Muscle of leg (tissue), 11 donors: ENCODE data around the gene ROBO2. TPM values are rescaled to one million over a fixed set of nuclear protein-coding genes. Genes with fewer than 3 reads are reported as not detected.

ENCODE experiments used
- DNase-seq: peaks from one replicate; pipeline ENCODE4 v3.0.0; 2013
- H3K27ac ChIP-seq: one replicate; pipeline ENCODE4 v1.5.1; 2013; ENCODE audit warnings: mild to moderate bottlenecking, low read length, control low read depth
- H3K27me3 ChIP-seq: one replicate; pipeline ENCODE4 v1.6.1; 2013; ENCODE audit warnings: low read length; ENCODE audit not compliant: control insufficient read depth, insufficient read depth
- H3K36me3 ChIP-seq: one replicate; pipeline ENCODE4 v1.6.1; 2013; ENCODE audit warnings: low read length; ENCODE audit not compliant: control insufficient read depth, insufficient read depth
- H3K4me1 ChIP-seq: one replicate; pipeline ENCODE4 v1.6.1; 2013; ENCODE audit warnings: low read length; ENCODE audit not compliant: control insufficient read depth, insufficient read depth
- H3K4me3 ChIP-seq: one replicate; pipeline ENCODE4 v1.5.1; 2013; ENCODE audit warnings: low read length, control low read depth
- H3K9me3 ChIP-seq: replicated peaks from 2 replicates; pipeline ENCODE4 v1.6.1; 2013; ENCODE audit warnings: low read depth, low read length; ENCODE audit not compliant: control insufficient read depth
- WGBS: methylation state at CpG from one replicate; pipeline ENCODE4 v1.1.5; 2013; ENCODE audit warnings: missing lambda C conversion rate; ENCODE audit not compliant: insufficient coverage; 5-methylcytosine and 5-hydroxymethylcytosine counted together
- polyA plus RNA-seq, 8 donors: library from polyadenylated mRNA; unstranded; fragments of 120-200 nt; gene quantifications; one replicate each; pipeline versions ENCODE4 v1.2.1 to v1.2.3, GENCODE V29; 2013; ENCODE audit warnings: inconsistent platforms in 1 of 8, low replicate concordance in 1 of 8; ENCODE audit not compliant: insufficient read length in 8 of 8, insufficient read depth in 1 of 8
- total RNA-seq: library from RNA; stranded (reverse); fragments of 120-200 nt; gene quantifications from one replicate; pipeline ENCODE4 v1.2.4, GENCODE V29; 2013

The ROBO2 gene
- total and polyA plus RNA-seq, 9 donors: 2.8 to 14.6 (median 4.8) TPM

DNA sequence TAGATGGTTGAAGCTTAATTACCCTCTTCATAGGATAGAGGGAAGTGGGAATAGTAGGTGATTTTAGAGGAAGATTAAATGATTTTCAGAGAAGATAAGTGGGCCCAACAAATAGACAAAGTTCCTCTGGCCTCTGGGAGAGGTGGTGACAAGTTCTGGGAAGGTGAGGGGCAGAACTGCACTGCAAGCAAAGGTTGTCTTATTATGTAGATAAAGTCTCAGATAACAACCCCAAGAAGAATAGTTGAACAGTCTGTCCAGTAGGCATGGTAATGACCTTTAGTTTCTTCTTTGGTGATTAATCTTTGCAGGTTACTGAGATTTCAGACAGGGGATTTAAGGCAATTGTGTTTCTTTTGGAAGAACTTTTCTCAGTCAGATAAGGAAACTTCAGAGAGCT, 439.1 kb downstream of the ROBO2 start:
- DNase-seq: no peak
- Histone ChIP-seq H3K4me1 (no peaks in the 10 kb centered on the region), H3K36me3 (no peaks in the 10 kb centered on the region), H3K27me3 (no peaks in the 10 kb centered on the region), H3K4me3 (no peak overlapping the region), H3K27ac (no peak overlapping the region), H3K9me3 (peaks cover 3% of the 10 kb centered on the region)

DNA sequence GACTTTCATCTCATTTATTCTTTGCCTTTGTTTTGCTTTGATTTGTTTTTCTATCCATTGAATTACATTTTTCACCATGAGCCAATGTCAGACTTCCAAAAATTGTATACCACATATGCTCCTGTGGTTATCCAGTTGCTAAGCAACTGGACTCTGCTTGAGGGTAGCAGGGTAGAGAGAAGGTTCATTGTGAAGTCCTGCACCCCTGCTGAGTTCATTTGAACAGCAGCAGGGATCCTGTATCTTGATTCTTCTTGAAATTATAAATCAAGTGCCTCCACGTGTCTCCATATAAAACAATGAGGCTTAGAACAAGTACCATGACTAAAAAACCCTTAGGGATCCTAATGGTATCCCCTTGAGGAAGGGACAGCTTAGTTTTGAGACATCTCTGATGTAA, 449.3 kb downstream of the ROBO2 start:
- Histone ChIP-seq H3K27ac (no peak overlapping the region), H3K4me1 (no peaks in the 10 kb centered on the region), H3K9me3 (peaks cover 2% of the 10 kb centered on the region), H3K4me3 (no peak overlapping the region), H3K27me3 (no peaks in the 10 kb centered on the region), H3K36me3 (no peaks in the 10 kb centered on the region)
- no peak for DNase-seq
- WGBS: no CpG with 5 or more reads among the region's 1 CpG

DNA sequence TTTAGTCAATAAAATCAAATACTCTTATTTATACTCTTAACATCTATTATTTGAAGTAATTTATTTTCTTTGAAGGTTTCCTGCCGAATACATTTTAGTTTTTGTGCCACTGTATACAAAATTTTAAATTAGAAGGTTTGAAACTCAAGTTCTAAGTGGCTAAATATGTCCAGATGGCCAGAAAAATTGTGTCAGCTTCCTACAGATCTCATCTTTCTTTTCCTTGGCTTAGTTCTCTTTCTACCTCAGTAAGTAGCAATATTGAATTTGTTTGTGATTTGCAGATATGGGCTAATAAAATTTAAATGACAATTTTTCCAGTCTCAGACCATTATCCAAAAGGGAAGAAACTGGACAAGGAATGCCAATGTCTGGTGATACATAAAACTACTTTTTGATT, 452.1 kb downstream of the ROBO2 start:
- Histone ChIP-seq H3K9me3 (no peaks in the 10 kb centered on the region), H3K27me3 (no peaks in the 10 kb centered on the region), H3K36me3 (no peaks in the 10 kb centered on the region), H3K27ac (no peak overlapping the region), H3K4me1 (no peaks in the 10 kb centered on the region), H3K4me3 (no peak overlapping the region)
- WGBS: no CpG with 5 or more reads among the region's 1 CpG
- DNase-seq: no peak

GRCh38 chr3:77500721-77501120, 460.8 kb downstream of the ROBO2 start:
- H3K4me1 ChIP-seq: no peaks in the 10 kb centered on the region
- no peaks in the 10 kb centered on the region for H3K36me3 ChIP-seq
- no CpG with 5 or more reads among the region's 2 CpGs for WGBS
- no peaks in the 10 kb centered on the region for H3K27me3 ChIP-seq
- H3K27ac ChIP-seq: no peak overlapping the region
- no peak overlapping the region for H3K4me3 ChIP-seq
- no peaks in the 10 kb centered on the region for H3K9me3 ChIP-seq
- peak; percentile 11 for DNase-seq

DNA sequence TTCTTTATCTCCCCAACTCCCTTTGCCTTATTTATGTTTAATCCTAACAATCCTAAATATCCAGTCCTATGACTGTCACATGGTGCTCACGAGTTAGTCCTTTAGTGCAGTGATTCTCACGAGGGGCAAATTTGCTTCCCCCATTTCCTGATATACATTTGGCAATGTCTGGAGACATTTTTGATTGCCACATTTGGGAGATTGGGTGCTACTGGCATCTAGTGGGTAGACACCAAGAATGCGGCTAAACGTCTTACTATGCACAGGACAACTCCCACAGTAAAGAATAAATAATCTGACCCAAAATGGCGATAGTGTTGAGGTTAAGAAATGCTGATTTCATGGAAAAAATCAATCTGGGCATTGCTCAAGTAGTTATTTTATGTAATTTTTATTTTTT, 466.5 kb downstream of the ROBO2 start:
- Histone ChIP-seq H3K4me3 (no peak overlapping the region), H3K27me3 (no peaks in the 10 kb centered on the region), H3K9me3 (no peaks in the 10 kb centered on the region), H3K36me3 (no peaks in the 10 kb centered on the region), H3K27ac (no peak overlapping the region), H3K4me1 (no peaks in the 10 kb centered on the region)
- WGBS: no CpG with 5 or more reads among the region's 5 CpGs
- DNase-seq: no peak

GRCh38 chr3:77513542-77513941, 473.6 kb downstream of the ROBO2 start:
- DNase-seq: peak; percentile 22
- Histone ChIP-seq H3K4me1 (no peaks in the 10 kb centered on the region), H3K27ac (no peak overlapping the region), H3K27me3 (no peaks in the 10 kb centered on the region), H3K36me3 (no peaks in the 10 kb centered on the region), H3K4me3 (no peak overlapping the region), H3K9me3 (no peaks in the 10 kb centered on the region)
- no CpG with 5 or more reads among the region's 5 CpGs for WGBS

DNA sequence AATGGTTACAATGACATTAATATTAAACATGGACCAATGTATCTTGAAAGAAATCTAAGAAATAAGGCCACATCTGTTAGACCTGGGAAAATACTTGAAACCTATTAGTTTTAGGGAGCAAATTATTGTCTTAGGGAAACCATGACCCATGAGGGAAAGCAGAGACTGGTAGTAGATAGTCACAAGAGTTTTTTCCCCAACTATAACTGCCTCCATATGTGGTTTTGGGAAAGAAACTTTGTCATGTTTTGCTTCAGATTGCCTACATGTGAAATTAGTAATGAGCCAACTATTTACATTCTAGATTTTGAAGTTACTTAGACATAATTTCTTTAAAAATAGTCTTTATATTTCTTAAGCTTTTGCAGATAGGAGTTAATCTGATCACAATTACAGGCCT, 474.9 kb downstream of the ROBO2 start:
- Histone ChIP-seq H3K9me3 (no peaks in the 10 kb centered on the region), H3K27ac (no peak overlapping the region), H3K27me3 (no peaks in the 10 kb centered on the region), H3K36me3 (no peaks in the 10 kb centered on the region), H3K4me1 (no peaks in the 10 kb centered on the region), H3K4me3 (no peak overlapping the region)
- DNase-seq: no peak

DNA sequence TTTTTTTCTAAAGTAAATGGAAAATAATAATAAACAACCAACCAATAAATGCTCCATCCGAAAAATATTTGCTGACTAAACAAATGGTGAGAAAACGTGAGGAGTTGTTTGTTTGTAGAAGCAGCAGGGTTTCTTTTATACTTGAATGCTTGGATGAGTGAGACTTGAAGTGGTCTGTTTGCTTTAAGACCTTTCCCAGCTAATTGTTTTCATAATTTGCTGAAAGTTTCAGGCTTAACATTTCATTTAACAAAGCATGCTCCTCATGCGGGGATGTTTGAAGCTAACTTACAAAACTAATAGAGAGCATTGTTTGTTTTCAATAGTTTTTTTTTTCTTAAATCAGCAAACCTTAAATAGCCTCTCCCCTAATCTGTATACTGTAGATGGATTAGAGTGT, 484.6 kb downstream of the ROBO2 start:
- H3K27ac ChIP-seq: no peak overlapping the region
- DNase-seq: no peak
- no peaks in the 10 kb centered on the region for H3K27me3 ChIP-seq
- no peaks in the 10 kb centered on the region for H3K9me3 ChIP-seq
- no peaks in the 10 kb centered on the region for H3K4me1 ChIP-seq
- WGBS: no CpG with 5 or more reads among the region's 3 CpGs
- no peak overlapping the region for H3K4me3 ChIP-seq
- no peaks in the 10 kb centered on the region for H3K36me3 ChIP-seq

DNA sequence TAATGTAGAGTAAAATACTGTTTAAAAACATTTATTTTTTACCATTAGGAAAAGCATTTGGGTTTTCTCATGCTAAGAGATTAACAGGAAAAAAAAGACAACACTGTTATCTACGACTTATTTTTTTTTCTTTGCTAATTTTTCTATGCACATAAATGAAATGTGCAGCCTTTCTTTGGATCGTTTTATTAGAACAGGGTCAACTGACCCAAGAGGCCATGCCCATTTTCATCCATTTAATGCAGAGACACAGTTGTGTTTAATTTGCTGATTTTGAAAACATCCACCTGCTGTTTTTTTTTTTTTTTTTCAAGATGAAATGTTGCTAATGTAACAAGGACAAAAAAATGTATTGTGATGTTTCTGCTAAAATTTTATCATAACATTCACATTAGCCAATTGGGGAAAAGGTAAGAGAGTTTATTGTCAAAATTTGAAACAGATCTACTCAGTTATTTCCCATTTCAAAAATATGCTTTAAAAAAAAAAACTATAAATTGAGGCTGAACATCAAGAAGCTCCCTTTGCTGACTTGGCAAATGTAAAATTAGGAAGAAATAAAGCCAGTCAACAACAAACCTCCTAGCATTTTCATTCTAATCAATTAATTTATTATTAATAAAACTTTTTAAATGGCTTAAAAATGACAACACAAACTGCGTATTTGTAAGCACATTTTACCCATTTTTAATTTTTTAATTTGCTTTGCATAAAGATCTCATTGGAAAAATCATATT, 485.2 kb downstream of the ROBO2 start:
- no peak for DNase-seq
- Histone ChIP-seq H3K36me3 (no peaks in the 10 kb centered on the region), H3K4me3 (no peak overlapping the region), H3K27ac (no peak overlapping the region), H3K27me3 (no peaks in the 10 kb centered on the region), H3K9me3 (no peaks in the 10 kb centered on the region), H3K4me1 (no peaks in the 10 kb centered on the region)
- WGBS: no CpG with 5 or more reads among the region's 3 CpGs

DNA sequence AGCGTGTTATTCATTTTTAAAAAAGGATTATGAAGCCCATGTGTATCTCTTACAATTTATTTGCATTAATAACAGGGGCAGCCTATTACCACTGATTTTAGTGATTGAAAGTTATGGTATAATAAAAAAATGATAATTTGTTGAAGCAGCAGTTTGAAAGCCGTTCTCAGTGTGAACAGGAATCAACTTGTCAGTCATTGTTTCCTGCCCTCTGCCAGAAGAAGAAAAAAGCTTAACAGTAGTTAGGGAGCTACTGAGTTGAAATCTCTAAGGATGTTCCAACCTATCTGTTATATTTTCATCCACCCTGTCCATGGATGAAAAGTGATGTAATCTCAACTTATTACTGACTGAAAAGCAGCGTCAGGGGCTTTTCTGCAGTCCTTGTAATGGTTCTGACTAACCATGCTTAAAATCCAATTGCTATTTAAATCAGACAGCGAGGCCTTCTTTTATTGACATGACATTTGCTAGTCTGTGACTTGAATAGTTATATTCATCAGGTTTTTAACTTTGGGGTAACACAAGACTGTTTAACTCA, 486.7 kb downstream of the ROBO2 start:
- no peaks in the 10 kb centered on the region for H3K9me3 ChIP-seq
- no peaks in the 10 kb centered on the region for H3K4me1 ChIP-seq
- H3K27me3 ChIP-seq: no peaks in the 10 kb centered on the region
- H3K27ac ChIP-seq: no peak overlapping the region
- WGBS: 38% methylated on average over 1 of the region's 4 CpGs
- no peaks in the 10 kb centered on the region for H3K36me3 ChIP-seq
- no peak for DNase-seq
- H3K4me3 ChIP-seq: no peak overlapping the region

DNA sequence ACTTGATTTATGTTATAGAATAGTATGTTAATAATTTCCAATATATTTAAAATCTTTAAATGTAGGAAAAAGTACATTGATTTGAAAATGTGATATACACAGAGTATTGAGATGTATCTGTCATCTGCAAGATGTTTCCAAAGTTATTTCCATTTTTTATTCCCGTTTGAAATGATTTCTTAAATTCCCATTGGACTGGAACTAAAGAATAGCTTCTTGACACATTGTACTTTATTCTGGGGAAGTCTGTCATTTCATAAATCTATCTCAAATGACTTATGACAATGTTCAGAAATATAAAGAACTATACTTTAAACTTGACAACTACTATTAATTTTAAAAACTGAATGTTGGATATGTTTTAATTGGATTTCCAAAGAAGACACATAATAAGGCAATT, 489.6 kb downstream of the ROBO2 start:
- no peaks in the 10 kb centered on the region for H3K27me3 ChIP-seq
- no CpG with 5 or more reads among the region's 1 CpG for WGBS
- peaks cover 3% of the 10 kb centered on the region for H3K9me3 ChIP-seq
- H3K4me1 ChIP-seq: no peaks in the 10 kb centered on the region
- no peaks in the 10 kb centered on the region for H3K36me3 ChIP-seq
- H3K27ac ChIP-seq: no peak overlapping the region
- no peak for DNase-seq
- no peak overlapping the region for H3K4me3 ChIP-seq
